WTC11 (cell line): Measurements from ENCODE around the gene CARD11. TPM values are rescaled to one million over a fixed set of nuclear protein-coding genes. Genes with fewer than 3 reads are reported as not detected.

Source experiments
- ATAC-seq: fragments of 200-7000 bp; cut with Tn5 transposase; 2 replicates; pipeline ENCODE4 v1.10.0; 2021; ENCODE audit warnings: mild to moderate bottlenecking, moderate library complexity
- CTCF ChIA-PET: fragments of 300-600 bp; sonication (Branson Sonifier 250); formaldehyde crosslinking; loops from one replicate; lab custom pipeline; 2021; ENCODE audit warnings: antibody characterized with exemption; lab: Charles Lee
- POLR2A ChIA-PET: fragments of 350-600 bp; sonication (Branson Sonifier 250); formaldehyde crosslinking; loops from one replicate; lab custom pipeline; 2021; ENCODE audit warnings: antibody characterized with exemption; lab: Charles Lee
- DNase-seq: peaks from one replicate; pipeline ENCODE4 v3.0.0; 2021; ENCODE audit warnings: low spot score
- H3K27ac Mint-ChIP-seq: 2 replicates; pipeline ENCODE4 v1.8.0; 2021; ENCODE audit warnings: mixed read lengths
- H3K27me3 Mint-ChIP-seq: 2 replicates; pipeline ENCODE4 v1.8.0; 2021; ENCODE audit warnings: low read depth, mild to moderate bottlenecking, moderate library complexity, mixed read lengths
- H3K36me3 Mint-ChIP-seq: 2 replicates; pipeline ENCODE4 v1.8.0; 2021; ENCODE audit warnings: mixed read lengths
- H3K4me1 Mint-ChIP-seq: 2 replicates; pipeline ENCODE4 v1.8.0; 2022; ENCODE audit warnings: mixed read lengths
- H3K4me3 Mint-ChIP-seq: 2 replicates; pipeline ENCODE4 v1.8.0; 2021; ENCODE audit warnings: mild to moderate bottlenecking, moderate library complexity, mixed read lengths
- H3K9me3 Mint-ChIP-seq: 2 replicates; pipeline ENCODE4 v1.8.0; 2021; ENCODE audit warnings: mixed read lengths
- CTCF ChIP-seq: fragments of 200-600 bp; IDR thresholded peaks from 2 replicates; pipeline ENCODE4 v1.8.0; 2022; ENCODE audit warnings: antibody characterized with exemption
- ETV6 ChIP-seq: sonication (generic); formaldehyde crosslinking; IDR thresholded peaks from 2 replicates; pipeline ENCODE4 v1.8.1; 2022; ENCODE audit warnings: mild to moderate bottlenecking, missing genetic modification reagents
- FOXJ3 ChIP-seq: sonication (generic); formaldehyde crosslinking; IDR thresholded peaks from 2 replicates; pipeline ENCODE4 v1.9.0; 2021; ENCODE audit warnings: missing genetic modification reagents, mild to moderate bottlenecking, borderline replicate concordance
- GTF2I ChIP-seq: fragments of 250-450 bp; sonication (Bioruptor Pico); conservative IDR thresholded peaks from 2 replicates; pipeline ENCODE4 v1.4.0; 2021; ENCODE audit warnings: mild to moderate bottlenecking
- IRF2 ChIP-seq: sonication (generic); formaldehyde crosslinking; IDR thresholded peaks from 2 replicates; pipeline ENCODE4 v1.8.0; 2022; ENCODE audit warnings: low read depth, missing genetic modification reagents, borderline replicate concordance
- JAZF1 ChIP-seq: fragments of 250-450 bp; sonication (Bioruptor Pico); IDR thresholded peaks from 2 replicates; pipeline ENCODE4 v1.9.0; 2021; ENCODE audit warnings: moderate library complexity, mild to moderate bottlenecking, inconsistent platforms
- MAX ChIP-seq: sonication (generic); formaldehyde crosslinking; IDR thresholded peaks from 2 replicates; pipeline ENCODE4 v1.8.0; 2022; ENCODE audit warnings: mild to moderate bottlenecking, missing genetic modification reagents
- NFYB ChIP-seq: sonication (generic); formaldehyde crosslinking; conservative IDR thresholded peaks from 2 replicates; pipeline ENCODE4 v1.8.0; 2022; ENCODE audit warnings: low read depth, missing genetic modification reagents
- PRDM15 ChIP-seq: sonication (generic); formaldehyde crosslinking; IDR thresholded peaks from 2 replicates; pipeline ENCODE4 v1.8.0; 2022; ENCODE audit warnings: missing genetic modification reagents
- SOX15 ChIP-seq: fragments of 250-450 bp; sonication (Bioruptor Pico); IDR thresholded peaks from 2 replicates; pipeline ENCODE4 v1.9.0; 2021; ENCODE audit warnings: mild to moderate bottlenecking
- TCF7 ChIP-seq: sonication (generic); formaldehyde crosslinking; IDR thresholded peaks from 2 replicates; pipeline ENCODE4 v1.8.0; 2022; ENCODE audit warnings: mild to moderate bottlenecking, low read depth, missing genetic modification reagents, moderate library complexity
- TEAD1 ChIP-seq: sonication (generic); formaldehyde crosslinking; IDR thresholded peaks from 2 replicates; pipeline ENCODE4 v1.8.0; 2022; ENCODE audit warnings: mild to moderate bottlenecking, missing genetic modification reagents
- TEAD4 ChIP-seq: sonication (generic); formaldehyde crosslinking; IDR thresholded peaks from 2 replicates; pipeline ENCODE4 v1.8.0; 2022; ENCODE audit warnings: mild to moderate bottlenecking, missing genetic modification reagents
- ZNF396 ChIP-seq: fragments of 250-450 bp; sonication (Bioruptor Pico); IDR thresholded peaks from 2 replicates; pipeline ENCODE4 v1.8.0; 2021; ENCODE audit warnings: mild to moderate bottlenecking, moderate library complexity, borderline replicate concordance
- ZNF425 ChIP-seq: fragments of 250-450 bp; sonication (Bioruptor Pico); conservative IDR thresholded peaks from 2 replicates; pipeline ENCODE4 v1.9.0; 2021; ENCODE audit warnings: mild to moderate bottlenecking
- ZSCAN18 ChIP-seq: fragments of 250-450 bp; sonication (Bioruptor Pico); IDR thresholded peaks from 2 replicates; pipeline ENCODE4 v2.1.2; 2022; ENCODE audit warnings: mild to moderate bottlenecking, moderate library complexity
- total RNA-seq: library from RNA; stranded (reverse); gene quantifications from 3 replicates; pipeline ENCODE4 v1.2.3, GENCODE V29; 2021

CARD11 gene
- total RNA-seq, 1 experiment from 2014 or later: 40.8 TPM

GRCh38 chr7:2969398-2970306 is 74.0 kb downstream of the CARD11 start:
- H3K27ac Mint-ChIP-seq: no peak overlapping the region
- peaks cover 16% of the 10 kb centered on the region for H3K36me3 Mint-ChIP-seq
- ATAC-seq (no peak), DNase-seq (no peak)
- H3K4me1 Mint-ChIP-seq: no peaks in the 10 kb centered on the region
- H3K27me3 Mint-ChIP-seq: no peaks in the 10 kb centered on the region
- TF ChIP-seq ZNF425 (CRISPR knock-in tag) (no peak), NFYB (CRISPR knock-in tag) (no peak), FOXJ3 (no peak), TCF7 (CRISPR knock-in tag) (no peak), CTCF (no peak), TEAD1 (CRISPR knock-in tag) (no peak), TEAD4 (CRISPR knock-in tag) (no peak), GTF2I (CRISPR knock-in tag) (no peak), PRDM15 (no peak), SOX15 (CRISPR knock-in tag) (no peak), MAX (CRISPR knock-in tag) (no peak), ZNF396 (CRISPR knock-in tag) (no peak), ZSCAN18 (CRISPR knock-in tag) (no peak), IRF2 (CRISPR knock-in tag) (no peak), JAZF1 (CRISPR knock-in tag) (no peak), ETV6 (CRISPR knock-in tag) (no peak)
- no peak overlapping the region for H3K4me3 Mint-ChIP-seq
- ChIA-PET POLR2A (no interaction called here), CTCF (no interaction called here)
- H3K9me3 Mint-ChIP-seq: peaks cover 18% of the 10 kb centered on the region
